ENCODE results near the gene PRDM16.

Gene PRDM16

DNA sequence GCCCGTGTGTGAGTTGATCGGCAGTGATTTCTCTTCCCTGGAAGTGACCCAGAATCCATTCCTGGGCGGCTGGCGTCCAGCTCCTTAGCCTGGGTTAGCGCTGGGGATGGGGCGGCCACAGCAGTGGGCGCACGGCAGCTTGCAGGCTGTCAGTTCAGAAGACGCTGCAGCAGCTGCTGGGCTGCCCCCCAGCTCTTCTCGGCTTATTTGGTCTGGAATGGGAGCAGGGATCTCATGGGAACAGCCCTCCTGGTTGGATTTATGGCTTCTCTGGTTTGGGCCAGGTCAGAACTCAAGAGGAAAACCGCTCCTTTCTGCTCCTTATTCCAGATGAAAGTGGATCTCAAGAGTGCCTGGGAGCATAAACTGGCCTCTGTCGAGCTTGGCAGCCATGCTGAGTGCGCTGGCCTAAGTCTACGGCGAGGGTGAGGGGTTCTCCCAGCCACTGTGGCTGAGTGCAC is 148.2 kb downstream of the PRDM16 start:
- DNase-seq: no peak

DNA sequence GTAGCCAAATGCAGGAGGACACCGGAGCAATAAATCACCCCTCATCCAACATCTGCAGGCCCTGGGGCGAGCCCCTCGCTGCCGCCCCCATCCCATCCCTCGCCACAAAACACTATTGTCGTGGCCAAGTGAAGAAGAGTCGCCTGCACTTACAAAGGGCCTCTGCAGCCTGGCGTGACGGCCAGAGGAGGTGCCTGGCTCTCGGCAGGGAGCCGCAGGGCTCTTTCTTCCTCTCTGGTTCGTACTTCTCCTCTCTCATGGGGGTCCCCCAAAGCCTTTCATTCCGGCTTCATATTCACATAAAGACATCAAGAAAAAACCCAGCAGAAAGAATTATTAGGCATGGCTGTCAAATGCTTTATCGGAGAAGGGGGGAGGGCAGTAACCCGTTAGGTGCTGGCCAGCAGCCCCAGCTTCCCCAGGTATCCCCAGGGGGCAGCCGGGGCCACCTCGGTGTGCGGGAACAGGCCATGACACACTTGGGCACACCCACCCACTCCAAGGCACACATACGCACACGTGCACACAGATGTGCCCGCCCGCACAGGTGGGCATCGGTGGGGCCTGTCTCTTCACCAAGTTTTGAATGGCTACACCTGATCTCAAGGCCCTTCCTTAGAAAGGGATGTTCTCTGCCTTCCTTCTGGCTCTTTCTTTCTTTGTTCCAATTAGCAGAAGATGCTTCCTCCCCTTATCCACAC is 149.1 kb downstream of the PRDM16 start:
- DNase-seq: no peak

DNA sequence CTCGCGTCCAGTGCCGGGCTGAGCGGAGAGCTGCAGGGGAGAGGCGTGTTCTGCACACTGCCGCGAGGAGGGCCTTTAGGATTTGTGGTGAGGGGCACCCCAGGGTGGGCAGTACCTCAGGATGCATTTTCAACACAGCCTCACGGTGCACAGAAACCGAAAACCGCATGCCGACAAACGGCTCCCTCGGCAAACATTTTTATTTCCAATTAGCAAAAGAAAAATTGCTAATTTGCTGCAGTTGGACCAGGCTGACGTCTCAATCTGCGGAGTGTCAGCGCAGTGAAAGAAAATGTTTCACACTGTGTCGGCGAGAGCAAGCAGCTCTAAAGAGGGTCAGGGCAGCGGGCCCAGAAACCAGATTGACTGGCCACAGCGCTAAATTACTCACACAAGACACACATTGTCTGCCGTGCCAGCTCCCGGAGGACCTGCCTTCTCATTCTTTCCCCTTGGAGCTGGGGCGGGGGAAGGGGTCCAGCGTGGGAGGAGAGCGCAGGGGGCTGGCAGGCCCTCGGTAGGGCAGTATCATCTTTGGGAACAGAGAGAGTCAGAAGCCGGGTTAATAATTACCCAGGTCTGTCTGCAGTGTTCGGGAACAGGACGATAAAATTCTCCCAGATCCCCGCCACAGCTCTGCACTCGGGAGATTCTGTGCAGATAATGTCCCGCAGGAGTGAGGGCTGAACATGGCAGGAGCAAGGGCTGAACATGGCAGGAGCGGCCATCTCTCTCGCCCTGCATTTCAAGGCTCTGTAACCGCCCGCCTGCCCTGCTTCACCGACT is 150.2 kb downstream of the PRDM16 start:
- no peak for DNase-seq

DNA sequence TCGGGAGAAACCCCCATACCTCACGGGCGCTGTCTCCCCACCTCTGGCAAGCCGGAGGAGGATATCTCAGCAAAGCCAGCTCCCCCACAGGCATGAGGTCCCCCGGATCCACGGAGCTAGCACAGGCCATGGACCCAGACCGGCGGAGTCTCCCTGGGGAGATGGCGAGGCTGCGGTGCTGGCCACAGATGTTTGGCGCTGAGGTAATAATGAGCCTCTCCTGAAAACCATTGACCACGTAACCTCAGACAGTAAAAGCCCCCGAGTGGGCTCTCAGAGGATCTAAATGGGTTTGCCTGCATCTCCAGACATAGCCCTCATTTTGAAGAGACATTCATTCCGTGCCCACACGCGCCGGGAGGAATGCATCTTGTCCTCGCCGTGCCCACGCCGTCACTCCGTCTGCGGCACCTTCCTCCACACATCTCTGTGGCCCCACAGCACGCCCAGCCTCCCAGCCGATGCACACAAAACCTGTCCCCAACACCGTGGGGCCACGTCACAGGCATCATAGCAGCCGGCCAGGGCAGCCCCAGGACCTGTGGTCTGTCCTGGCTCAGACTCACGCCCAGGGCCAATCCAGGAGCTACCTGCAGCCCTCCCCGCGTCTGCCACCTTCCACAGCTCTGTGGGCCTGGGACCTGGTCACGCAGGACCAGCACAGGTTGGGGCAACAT is 150.9 kb downstream of the PRDM16 start:
- DNase-seq: no peak

DNA sequence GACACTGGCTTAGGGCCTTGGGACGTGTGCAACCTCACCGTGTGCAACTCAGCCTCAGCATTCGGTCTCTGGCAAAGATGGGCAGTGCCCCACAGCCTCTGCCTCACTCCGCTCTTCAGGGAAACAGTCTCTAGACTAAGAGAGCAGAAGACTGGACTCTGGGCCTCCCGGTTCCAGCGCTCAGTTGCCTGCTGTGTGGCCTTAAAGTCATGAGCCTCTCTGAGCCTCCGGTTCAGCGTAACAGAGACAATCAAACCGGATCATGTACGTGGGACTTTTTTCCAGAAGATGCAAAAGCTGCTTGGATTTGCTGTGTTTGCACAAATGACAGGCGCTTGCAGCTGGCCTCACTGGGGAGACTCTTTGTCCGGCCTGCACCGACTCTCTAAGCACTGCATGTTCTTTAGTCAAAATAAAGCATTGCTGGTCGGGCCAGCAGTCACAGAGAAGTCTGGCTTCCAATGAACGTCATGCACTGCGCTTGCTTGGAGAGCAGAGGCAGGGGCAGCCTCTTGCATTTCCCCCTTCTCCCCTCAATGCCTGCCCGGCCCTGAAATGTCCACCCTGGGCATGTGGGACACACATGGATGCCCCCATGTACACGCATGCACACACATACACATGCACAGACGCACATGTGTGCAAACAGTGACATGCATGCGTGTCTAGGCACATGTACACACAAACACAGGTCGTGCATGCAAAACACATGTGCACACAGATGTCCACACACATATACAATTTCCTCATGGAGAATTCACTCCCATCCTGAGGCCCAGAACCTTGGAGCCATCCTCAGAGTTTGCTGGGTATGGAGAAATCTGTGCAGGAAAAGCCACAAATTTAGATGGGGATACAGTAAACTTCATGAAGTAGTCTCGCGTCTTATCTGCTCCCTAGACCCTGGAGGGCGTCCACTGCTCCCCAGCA is 152.4 kb downstream of the PRDM16 start:
- no peak for DNase-seq

DNA sequence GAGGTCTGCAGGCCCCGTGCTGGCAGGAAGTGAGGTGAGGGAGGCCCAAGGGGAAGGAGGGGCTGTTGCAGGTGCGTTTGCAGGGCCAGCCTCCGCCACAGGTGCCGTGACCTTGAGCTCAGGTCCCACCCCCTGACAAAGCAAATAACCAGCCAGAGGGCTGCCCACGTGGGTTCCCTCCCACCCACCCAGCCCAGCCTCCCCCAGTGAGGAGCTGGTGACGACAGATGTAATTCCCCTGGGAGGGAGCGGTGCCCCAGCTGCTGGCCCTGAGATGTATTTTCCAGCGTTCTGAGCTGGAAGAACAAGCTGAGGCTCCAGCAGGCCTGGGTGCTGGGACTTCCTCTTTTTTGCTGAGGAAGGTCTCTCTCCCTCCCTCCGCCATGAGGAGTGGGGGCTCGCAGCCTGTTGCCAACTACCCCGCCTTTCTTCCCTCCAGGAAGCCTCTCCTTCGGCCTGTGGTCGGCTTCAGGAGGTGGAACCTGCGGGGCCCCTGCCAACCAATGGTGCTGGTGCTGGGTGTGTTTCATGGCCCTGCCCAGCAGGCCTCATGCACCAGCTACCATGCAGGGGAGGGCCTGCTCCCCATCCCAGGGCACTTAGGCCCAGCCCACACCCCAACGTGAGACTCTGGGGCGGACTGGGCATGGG is 153.2 kb downstream of the PRDM16 start:
- DNase-seq: no peak

DNA sequence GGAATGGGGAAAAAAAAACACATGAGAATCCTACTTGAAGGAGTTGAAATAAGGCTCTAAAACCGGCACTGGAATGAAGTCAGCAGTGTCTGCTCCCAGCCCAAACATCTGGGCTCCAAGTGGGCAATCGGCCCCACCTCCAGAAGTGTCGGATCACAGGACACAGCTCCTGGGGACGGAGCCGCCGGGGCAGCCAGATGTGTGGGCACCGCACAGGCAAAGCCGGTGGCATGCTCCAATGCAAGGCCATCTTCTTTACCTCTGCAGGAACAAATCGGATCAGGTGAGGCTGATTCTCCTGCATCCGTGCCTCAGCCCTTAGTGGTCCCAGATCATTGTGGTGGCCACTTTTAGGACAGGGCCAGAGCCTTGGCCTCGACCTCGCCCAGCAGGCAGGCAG is 156.7 kb downstream of the PRDM16 start:
- no peak for DNase-seq

DNA sequence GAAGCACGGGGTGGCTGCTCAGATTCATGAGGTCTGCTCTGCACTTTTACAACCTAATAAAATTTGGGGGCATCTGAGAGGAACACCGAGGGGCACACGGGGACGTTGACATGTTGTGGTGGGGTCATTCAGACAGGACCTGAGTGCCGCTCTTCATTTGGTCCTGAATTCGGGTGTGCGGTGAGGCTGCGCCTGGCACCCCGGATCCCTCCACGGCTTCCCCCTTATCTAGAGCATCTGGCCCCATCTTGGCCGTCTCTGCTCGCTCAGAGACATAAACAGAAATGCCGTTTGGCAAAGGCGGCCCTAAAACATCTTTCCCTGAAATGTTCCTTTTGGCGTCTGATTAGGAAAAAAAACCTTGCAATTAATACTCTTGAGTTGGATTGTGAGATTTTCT is 157.2 kb downstream of the PRDM16 start:
- no peak for DNase-seq

DNA sequence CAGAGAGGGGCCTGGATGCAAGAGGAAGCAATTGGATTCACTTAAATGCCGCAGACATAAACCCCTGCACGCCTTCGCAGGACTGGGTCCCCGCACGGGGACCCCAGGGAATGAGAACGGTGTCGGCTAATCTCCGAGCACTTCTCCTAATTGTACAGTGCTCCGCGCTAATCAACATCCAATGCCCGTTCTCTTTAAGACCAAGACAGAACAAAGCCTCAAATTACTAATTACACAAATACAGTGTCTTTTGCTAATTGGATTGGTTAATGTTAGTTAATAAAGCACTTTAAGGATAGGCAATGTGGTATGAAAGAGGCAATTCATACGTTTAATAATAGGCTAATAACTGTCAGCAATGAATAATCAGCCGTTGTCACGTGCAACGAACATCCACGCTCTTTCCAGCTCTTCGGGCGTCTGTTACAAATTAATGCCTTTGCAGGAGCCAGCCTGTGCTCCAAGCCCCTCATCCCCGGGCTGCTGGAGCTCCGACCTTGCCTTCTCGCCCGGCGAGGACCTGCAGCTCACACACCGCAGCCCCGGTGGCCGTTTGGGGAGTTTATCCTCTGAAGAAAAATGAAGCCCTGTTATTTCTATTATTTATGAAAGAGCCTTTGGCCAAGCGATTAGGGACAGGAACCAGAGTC is 157.8 kb downstream of the PRDM16 start:
- no peak for DNase-seq

DNA sequence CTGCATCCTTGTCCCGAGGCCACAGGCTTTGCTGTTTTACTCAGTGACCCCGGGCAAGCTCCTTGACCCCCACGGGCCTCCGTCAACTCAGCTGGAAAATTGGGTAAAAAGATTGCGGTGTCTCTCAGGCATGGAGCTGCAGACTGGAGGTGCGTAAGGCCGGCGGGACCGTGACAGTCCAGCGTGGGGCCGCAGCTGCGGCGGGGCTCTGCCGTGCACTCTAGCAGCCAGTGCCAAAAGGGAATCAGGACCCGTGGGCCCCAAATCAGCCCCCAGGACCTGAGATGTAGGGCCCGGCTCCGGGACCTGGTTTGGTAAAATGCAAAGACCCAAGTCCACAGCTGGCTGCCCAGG is 158.3 kb downstream of the PRDM16 start:
- DNase-seq: no peak

DNA sequence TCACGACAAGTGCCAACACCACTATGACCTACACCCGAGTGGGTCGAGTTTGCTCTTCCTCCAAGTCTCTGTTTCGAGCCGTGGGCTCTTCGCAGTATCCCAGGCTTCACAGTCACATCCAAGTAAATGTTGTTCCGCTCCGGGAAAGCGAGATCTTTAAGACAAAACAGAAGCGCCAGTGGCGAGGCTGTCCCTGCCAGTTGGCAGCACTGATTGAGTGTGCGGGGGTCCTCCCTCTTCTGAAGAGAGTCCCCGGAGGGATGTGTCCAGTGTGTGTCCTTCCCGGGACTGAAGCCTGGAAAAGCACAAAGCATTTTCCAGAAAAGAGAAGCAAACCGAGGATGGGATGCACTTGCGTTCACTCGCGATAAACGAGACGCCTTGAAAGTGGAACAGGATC is 158.9 kb downstream of the PRDM16 start:
- no peak for DNase-seq

DNA sequence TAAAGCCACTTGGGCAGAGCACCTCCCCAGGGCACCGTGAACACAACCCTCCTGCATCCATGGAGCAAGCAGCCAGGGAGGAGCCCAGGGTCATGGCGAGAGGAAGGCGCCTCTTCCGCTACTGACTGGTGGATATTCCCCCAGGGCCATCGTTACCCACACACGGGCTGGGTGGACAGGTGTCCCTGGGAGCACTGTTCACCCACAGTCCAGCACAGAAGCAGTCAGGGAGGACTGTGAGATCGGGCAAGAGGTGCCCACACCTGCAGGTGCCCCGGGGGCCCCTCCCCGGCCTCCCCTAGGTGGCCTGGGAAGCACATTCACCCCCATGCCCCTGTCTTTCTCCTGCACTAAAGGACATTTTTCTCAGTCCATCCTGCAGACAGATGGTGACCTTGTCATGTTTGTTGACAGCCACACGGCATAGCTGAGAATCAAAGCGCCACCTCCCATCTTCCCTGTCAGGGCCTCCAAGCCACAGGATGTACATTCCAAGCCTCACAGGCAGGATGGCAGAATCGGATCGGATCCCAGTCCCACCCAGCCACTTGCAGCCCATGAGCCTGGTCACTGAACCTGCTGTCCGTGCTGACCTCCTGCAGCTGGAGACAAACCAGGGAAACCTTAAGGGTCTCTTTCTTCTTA is 160.2 kb downstream of the PRDM16 start:
- DNase-seq: no peak

DNA sequence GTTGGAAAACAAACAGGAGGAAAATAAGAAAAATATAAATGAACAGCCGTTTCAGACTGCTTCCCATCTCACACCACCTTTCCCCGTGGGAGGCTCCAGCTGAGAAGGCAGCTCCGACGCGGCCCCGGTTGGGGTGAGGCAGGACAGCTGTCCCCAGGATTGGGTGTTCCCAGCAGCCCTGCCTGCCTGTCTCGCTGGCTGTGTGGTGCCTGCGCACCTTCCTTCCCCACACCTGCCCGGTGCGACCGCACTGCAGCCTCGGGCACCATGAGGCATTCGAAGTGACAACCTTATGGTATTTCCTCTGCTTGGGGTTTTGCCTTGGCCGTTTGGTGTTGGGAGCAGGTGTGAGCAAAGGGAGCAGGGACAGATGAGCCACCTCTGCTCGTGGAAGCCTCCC is 161.6 kb downstream of the PRDM16 start:
- DNase-seq: no peak

DNA sequence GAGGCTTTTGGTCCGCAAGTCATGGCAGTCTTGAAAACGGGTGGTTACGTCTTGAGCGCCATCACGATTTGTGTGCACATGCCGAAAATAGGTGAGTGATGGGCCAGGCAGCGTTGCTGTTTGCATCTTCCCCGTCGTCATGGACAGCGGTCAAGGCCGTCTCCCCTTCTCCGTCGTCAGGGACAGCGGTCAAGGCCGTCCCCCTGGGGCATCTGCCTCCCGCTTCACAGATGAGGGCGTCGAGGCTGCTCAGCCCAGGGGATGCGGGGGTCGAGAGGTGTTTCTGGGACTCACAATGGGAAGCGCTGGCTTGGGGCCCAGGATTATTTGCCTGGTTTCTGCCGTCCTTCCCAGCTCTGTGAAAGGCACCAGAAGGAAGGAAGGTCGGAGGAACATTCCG is 162.2 kb downstream of the PRDM16 start:
- DNase-seq: no peak

DNA sequence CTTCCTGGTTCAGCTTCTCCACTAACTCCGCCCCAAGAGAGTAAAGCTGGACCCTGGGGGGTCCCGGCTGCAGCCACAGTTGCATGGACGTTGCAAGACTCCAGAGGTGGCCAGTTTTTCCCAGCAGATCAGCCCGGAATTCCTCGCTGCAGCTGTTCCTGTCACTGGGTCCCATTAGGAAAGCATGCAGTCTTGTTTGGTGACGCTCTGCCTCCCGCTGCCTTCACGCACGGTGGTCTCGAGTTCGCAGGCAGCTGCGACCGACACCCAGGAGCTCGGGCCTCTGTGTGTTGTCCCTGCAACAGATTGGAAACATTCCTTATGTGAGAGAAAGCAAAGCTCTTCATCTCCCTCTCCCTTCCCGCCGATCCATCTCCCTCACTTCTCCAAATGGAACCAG is 162.8 kb downstream of the PRDM16 start:
- DNase-seq: no peak

DNA sequence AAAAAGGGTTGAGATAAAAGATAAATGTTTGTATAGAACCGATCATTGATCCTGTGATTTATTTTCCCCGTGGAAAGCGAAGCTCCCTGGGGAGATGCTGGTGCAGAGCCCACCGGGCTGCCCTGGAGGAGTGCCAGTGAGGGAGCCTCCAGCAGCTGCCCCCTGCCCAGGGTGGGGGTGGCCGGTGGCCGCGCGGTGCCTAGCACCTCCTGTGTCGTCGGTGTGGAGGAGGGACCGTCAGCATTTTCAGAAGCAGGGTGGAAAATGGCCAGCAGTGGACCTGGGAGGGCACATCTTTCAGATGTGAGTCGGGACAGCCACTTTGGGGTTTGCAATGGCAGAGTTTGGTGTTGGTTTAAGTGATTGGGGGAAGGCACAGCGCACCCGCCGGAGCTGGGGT is 164.0 kb downstream of the PRDM16 start:
- DNase-seq: no peak

DNA sequence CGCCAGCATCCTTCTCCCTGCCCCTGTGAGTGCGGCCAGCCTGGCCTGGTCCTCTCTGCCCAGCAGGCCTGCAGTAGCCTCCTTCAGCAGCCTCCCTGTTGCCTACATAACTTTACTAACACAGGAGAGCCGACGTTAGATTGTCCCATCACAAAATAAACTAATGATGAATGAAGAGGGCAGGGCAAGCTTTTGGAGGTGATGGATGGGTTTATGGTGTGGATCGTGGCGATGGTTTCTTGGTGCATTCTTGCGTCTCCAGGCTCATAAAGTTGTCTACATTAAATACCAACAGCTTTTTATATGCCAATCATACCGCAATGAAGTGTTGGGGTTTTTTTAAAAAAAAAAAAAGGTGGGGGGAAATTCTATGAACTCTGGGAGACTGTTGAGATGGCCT is 164.5 kb downstream of the PRDM16 start:
- no peak for DNase-seq

DNA sequence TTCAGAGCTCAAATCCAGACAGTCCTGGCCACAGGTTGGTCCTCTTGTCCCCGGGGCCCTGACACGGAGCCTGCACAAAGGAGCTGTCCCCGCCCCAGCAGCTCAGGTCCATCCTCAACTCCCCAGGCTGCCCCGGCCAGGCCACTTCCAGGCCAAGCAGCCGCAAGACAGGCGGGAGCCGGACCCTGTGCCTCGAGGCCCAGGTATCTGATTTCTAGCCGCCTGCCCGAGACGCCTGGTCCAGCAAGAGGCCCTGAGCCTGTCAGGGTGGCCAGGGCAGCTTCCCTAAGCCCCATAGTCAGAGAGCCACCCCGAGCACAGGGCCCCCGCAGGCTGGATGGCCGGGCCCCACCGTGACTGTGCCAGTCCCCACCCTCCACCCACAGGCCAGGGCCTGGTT is 165.3 kb downstream of the PRDM16 start:
- DNase-seq: no peak

DNA sequence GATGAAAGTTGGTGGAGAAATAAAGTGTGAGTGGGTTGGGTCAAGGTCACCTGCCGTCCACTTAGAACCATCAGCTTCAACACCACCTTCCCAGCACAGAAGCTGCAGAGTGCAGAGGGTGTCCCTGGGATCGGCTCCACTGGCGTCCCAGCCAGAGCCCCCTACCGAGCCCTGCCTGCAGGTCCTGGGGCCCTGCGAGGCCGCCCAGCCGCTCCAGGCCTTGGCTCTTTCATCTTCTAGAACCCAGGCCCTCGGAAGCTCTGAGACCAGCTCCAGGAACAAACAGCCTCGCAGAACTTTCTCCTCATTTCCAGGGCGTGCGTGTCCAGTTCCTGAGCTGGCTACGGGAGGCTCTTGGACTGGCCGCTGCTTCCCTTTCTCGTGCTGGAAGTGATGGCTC is 166.0 kb downstream of the PRDM16 start:
- DNase-seq: no peak

DNA sequence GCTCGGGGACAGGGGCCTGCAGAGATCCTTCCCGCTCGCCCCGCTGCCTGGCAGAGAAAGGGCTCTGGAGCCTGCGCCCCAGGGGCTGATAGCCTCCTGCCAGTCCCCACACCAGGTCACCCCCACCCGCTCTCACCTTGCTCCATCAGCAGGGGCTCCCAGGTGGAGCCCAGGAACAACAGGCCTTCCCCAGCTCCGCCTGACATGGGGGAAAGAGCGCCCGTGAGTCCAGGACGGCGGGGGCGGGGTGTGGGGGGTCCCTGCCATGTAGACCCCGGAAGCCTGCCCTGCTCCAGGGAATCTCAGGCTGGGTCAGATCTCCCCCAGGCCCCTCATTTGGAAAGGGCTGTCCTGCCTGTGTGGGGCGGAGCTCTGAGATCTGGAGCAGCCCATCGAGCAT is 166.5 kb downstream of the PRDM16 start:
- no peak for DNase-seq

DNA sequence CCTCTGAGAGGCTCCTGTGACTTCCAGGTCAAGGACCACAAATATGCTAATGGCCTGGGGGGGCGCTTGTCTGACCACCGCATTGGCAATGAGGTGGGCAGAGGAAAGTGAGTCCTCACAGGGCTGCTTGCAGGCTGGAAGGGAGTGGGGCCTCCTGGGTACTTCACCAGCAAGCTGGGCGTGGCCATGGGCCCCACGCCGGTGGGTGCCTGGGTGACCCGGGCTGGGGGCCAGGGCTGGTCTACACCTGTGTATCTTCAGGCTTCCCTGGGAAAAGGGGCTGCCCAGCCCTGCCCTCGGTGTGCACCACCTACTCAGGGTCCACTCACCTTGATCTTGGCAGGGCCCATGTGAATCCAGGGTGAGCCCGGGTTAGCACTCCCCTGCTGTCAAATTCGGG is 167.4 kb downstream of the PRDM16 start:
- no peak for DNase-seq

All from inflammatory macrophage treated with lipopolysaccharide for 4 hours (primary cell).